Muscle of leg (tissue), 11 donors: ENCODE results near the gene SCTR. TPM values are rescaled to one million over a fixed set of nuclear protein-coding genes. Genes with fewer than 3 reads are reported as not detected.
A peak's percentile ranks its signal among the peaks of the same experiment; 100 is the strongest.

Experiments
- DNase-seq: peaks from one replicate; pipeline ENCODE4 v3.0.0; 2013
- H3K27ac ChIP-seq: one replicate; pipeline ENCODE4 v1.5.1; 2013; ENCODE audit warnings: mild to moderate bottlenecking, low read length, control low read depth
- H3K27me3 ChIP-seq: one replicate; pipeline ENCODE4 v1.6.1; 2013; ENCODE audit warnings: low read length; ENCODE audit not compliant: control insufficient read depth, insufficient read depth
- H3K36me3 ChIP-seq: one replicate; pipeline ENCODE4 v1.6.1; 2013; ENCODE audit warnings: low read length; ENCODE audit not compliant: control insufficient read depth, insufficient read depth
- H3K4me1 ChIP-seq: one replicate; pipeline ENCODE4 v1.6.1; 2013; ENCODE audit warnings: low read length; ENCODE audit not compliant: control insufficient read depth, insufficient read depth
- H3K4me3 ChIP-seq: one replicate; pipeline ENCODE4 v1.5.1; 2013; ENCODE audit warnings: low read length, control low read depth
- H3K9me3 ChIP-seq: replicated peaks from 2 replicates; pipeline ENCODE4 v1.6.1; 2013; ENCODE audit warnings: low read depth, low read length; ENCODE audit not compliant: control insufficient read depth
- WGBS: methylation state at CpG from one replicate; pipeline ENCODE4 v1.1.5; 2013; ENCODE audit warnings: missing lambda C conversion rate; ENCODE audit not compliant: insufficient coverage; 5-methylcytosine and 5-hydroxymethylcytosine counted together
- polyA plus RNA-seq, 8 donors: library from polyadenylated mRNA; unstranded; fragments of 120-200 nt; gene quantifications; one replicate each; pipeline versions ENCODE4 v1.2.1 to v1.2.3, GENCODE V29; 2013; ENCODE audit warnings: inconsistent platforms in 1 of 8, low replicate concordance in 1 of 8; ENCODE audit not compliant: insufficient read length in 8 of 8, insufficient read depth in 1 of 8
- total RNA-seq: library from RNA; stranded (reverse); fragments of 120-200 nt; gene quantifications from one replicate; pipeline ENCODE4 v1.2.4, GENCODE V29; 2013

SCTR gene
- total and polyA plus RNA-seq, 9 donors, result 0.32 to 5.0 (median 1.1) TPM; not detected in 2

DNA sequence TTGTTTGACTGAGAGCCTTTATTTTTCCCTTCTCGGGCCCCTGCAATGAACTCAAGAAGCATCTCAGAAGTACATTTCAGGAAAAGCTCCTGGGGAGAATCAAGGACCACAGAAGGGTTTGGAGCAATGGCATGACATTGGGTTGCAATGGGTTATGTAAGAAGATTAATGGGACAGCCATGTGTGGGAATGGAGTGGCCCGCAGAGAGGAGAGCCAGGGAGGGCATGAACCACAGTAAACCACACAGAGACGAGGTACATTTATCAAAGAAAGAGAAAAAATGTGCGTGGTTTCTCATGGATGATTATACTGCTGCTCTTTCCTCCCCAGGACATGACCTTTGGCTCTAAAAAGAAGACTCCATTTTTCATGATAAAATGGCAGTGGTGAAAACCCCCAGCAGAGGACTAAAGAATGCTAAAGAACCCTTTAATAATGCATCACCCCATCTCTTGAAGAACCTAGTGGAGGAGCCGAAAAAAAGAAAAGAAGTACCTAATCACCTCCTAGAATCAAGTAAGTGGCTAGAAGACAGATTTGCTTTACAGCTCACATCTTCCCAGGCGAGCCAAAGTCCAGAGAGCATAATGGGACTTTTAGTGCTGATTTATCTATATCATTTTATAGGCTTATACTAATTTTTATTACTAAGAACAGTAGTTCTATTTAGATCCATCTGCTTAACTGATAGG is 21.6 kb upstream of the SCTR start:
- WGBS, result 100% methylated on average over 1 of the region's 6 CpGs
- Histone ChIP-seq H3K36me3 (no peaks in the 10 kb centered on the region), H3K27me3 (peaks cover 7% of the 10 kb centered on the region), H3K4me1 (peaks cover 4% of the 10 kb centered on the region), H3K27ac (no peak overlapping the region), H3K9me3 (no peaks in the 10 kb centered on the region), H3K4me3 (no peak overlapping the region)
- no peak for DNase-seq

DNA sequence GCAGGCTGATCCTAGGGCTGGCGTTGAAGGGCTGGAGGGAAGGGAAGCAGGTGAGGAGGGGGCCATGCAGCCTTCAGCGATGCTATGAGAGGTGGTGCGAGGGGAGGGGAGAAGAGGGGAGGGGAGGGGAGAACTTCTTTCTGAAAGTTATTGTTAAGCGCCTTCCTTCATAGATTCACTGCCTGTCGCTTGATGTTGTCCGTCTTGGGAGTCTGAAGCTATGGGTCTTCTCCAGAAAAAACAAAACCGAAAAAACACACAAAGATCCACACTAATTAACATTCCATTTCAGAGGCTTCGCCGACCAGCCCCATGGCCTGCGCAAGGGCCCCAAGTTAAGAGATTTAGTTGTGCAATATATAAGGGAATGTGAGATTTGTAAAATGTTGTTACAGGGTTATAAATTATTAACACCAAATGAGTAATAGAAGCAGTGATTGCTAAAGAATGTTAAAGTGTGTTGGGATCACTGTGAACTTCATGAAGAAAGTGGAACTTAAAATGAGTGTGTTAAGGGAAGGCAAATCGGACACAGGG is 20.7 kb upstream of the SCTR start:
- Histone ChIP-seq H3K9me3 (no peaks in the 10 kb centered on the region), H3K4me1 (peaks cover 4% of the 10 kb centered on the region), H3K4me3 (peak overlapping the region; percentile 43), H3K27ac (no peak overlapping the region), H3K36me3 (no peaks in the 10 kb centered on the region), H3K27me3 (peaks cover 13% of the 10 kb centered on the region)
- WGBS, result 13% methylated on average over 1 of the region's 11 CpGs
- DNase-seq, result no peak

DNA sequence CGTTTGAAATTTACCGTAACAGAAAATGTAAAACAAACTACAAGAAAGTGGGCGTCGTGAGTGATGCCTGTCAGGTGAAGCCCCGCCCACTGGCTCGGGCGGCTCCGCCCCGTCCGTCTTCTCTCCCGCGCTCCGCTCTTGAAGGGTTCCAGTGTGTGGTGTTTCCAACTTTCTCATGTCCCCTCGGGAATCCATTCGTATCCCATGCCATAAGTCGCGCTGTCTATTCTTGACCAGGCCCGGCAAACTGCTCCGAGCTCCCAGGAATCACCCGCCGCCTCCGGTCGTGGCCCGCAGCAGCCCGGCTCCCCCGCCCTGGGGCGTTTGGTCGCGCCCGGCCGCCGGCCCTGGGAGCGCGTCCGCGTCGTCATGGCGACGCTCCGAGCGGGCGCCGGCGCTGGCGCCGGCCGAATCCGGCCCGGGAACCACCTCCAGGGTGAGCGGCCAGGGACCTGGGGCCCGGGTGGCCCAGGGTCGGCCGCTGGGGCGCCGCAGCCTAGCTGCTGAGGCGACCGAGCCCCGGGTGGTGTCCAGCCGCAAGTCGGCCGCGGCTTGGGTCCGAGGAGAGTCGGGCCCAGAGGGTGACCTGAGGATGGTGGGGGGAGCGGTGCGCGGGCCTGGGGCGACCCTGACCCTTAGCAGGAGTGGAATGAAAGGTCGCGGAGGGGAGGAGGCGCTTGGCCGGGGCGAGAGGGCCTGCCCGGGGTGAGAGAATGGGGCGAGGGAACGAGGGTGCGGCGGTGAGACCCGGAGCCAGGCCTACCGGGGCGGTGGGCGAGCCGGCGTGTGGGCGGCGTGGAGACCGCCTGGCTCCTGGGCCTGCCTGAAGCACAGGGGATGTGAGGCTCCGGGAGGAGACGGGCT is 20.0 kb upstream of the SCTR start, which contains the start of gene CFAP221:
Gene CFAP221, plus strand, starts transcription at position 375 of the 864 bp plus-strand sequence. CDS start 1,683 bp downstream, outside the sequence.
- WGBS, result under 1% methylated on average over 87 of the region's 89 CpGs

DNA sequence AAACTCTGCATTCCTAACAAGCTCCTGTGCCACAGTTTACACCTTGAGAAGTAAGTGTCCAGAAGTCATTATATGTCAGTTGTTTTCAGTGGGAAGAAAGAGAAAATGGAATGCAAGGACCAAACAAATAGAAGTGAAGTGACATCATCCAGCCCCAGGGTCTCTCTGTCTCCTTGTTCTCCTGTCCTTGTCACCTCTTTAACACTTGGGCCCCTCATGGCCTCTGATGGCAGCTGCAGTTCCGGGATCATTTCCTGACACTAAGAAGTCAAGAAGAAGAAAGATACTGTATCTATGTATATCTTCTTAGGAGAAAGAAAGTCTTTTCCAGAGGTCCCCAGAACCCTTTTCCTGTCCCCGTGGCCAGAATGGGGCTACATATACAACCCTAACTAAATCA is 17.2 kb upstream of the SCTR start:
- Histone ChIP-seq H3K4me1 (peaks cover 4% of the 10 kb centered on the region), H3K36me3 (no peaks in the 10 kb centered on the region), H3K27ac (no peak overlapping the region), H3K9me3 (no peaks in the 10 kb centered on the region), H3K4me3 (no peak overlapping the region), H3K27me3 (peaks cover 13% of the 10 kb centered on the region)
- no peak for DNase-seq
- no CpG with 5 or more reads among the region's 2 CpGs for WGBS

More for the DNA sequence above, 20.0 kb upstream of the SCTR start, which contains the start of gene CFAP221:
- peak within 1 kb of the TSS; percentile 54 for H3K4me3 ChIP-seq
- no peaks in the 10 kb centered on the region for H3K36me3 ChIP-seq
- H3K4me1 ChIP-seq, result peaks cover 4% of the 10 kb centered on the region
- no peak within 1 kb of the TSS for H3K27ac ChIP-seq
- H3K9me3 ChIP-seq, result no peaks in the 10 kb centered on the region
- peaks cover 13% of the 10 kb centered on the region for H3K27me3 ChIP-seq
- peak; percentile 69 for DNase-seq

DNA sequence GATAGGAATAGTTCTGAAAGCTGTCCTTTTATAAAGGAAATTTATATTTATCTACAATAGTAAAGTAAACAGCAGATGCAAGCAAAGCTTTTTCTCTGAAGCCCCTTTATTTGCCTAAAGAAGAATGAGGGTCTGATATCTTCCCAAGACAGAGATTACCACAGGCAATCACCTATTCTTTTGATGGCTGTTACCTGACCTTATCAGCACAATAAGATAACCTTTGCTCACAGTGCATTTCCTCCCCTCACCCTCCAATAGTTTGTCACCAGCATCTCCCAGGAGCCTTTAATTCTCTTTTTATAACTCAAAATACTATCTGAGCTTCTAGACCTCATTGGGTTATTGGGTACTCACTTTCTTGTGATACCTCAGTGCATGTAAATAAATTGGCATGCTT is 13.5 kb upstream of the SCTR start:
- Histone ChIP-seq H3K4me3 (no peak overlapping the region), H3K9me3 (peaks cover 4% of the 10 kb centered on the region), H3K27me3 (peaks cover 6% of the 10 kb centered on the region), H3K4me1 (no peaks in the 10 kb centered on the region), H3K36me3 (no peaks in the 10 kb centered on the region), H3K27ac (no peak overlapping the region)
- DNase-seq, result no peak

DNA sequence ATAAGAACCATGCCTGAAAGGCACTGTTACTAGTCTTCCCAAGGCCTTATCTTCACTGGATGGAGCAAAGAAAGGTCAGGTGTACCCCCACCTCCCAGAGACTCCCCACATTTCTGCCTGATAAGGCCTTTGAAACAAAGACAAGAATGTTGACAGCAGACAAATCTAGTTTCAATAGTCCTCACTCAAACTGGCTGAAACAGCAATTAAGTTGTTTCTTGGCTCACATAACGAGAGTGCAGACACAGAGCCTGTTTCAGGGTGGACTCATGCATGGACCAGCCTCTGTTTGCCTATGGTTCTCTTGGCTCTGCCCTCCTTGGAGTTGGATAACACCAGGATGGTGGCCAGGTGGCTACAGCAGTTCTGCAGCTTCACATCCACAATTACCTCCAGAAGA is 12.4 kb upstream of the SCTR start:
- Histone ChIP-seq H3K27me3 (peaks cover 6% of the 10 kb centered on the region), H3K9me3 (peaks cover 4% of the 10 kb centered on the region), H3K36me3 (no peaks in the 10 kb centered on the region), H3K27ac (no peak overlapping the region), H3K4me1 (no peaks in the 10 kb centered on the region), H3K4me3 (no peak overlapping the region)
- DNase-seq, result no peak
- WGBS, result no CpG with 5 or more reads among the region's 1 CpG

DNA sequence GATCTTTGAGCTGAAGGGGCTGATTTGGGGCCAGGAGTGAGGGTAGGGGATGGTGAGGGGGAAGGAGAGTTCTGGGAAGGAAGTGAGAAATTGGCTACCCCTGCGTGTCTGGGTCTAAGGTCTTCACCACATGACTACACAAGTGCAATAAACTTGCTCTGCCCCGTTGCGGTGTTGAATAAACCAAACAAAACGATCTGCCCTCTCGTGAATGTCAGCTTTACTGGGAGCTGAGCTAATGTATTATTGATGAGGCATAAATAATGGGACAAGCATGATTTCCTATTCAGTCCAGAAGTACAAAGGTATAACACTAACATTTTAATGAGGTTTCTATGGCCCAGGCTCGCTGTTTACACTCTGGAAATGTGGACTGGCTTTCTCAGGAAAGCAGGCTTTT is 11.9 kb upstream of the SCTR start:
- no peaks in the 10 kb centered on the region for H3K4me1 ChIP-seq
- H3K9me3 ChIP-seq, result peaks cover 4% of the 10 kb centered on the region
- no peaks in the 10 kb centered on the region for H3K36me3 ChIP-seq
- no peak overlapping the region for H3K27ac ChIP-seq
- DNase-seq, result no peak
- peaks cover 6% of the 10 kb centered on the region for H3K27me3 ChIP-seq
- H3K4me3 ChIP-seq, result no peak overlapping the region
- WGBS, result no CpG with 5 or more reads among the region's 6 CpGs

DNA sequence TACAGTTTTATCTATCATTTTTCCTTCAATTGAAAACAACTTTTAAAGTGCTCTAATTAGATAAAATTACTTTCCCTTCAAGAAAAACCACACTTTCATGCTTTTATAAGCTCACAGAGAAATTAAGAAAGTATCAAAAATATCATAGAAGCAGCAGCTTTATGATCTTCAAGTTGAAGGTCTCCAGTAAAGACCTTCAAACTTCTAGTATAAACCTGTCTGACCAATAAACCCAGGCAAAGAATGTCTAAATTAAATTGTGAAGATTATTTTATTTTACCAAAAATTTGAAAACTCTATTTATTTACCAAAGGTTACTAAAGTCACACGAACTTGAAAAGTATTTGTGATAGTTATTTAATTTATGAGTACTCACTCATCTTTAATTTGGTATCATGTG is 9.3 kb upstream of the SCTR start:
- Histone ChIP-seq H3K9me3 (peaks cover 4% of the 10 kb centered on the region), H3K4me3 (no peak overlapping the region), H3K27me3 (no peaks in the 10 kb centered on the region), H3K27ac (no peak overlapping the region), H3K4me1 (no peaks in the 10 kb centered on the region), H3K36me3 (no peaks in the 10 kb centered on the region)
- WGBS, result no CpG with 5 or more reads among the region's 1 CpG
- DNase-seq, result no peak

DNA sequence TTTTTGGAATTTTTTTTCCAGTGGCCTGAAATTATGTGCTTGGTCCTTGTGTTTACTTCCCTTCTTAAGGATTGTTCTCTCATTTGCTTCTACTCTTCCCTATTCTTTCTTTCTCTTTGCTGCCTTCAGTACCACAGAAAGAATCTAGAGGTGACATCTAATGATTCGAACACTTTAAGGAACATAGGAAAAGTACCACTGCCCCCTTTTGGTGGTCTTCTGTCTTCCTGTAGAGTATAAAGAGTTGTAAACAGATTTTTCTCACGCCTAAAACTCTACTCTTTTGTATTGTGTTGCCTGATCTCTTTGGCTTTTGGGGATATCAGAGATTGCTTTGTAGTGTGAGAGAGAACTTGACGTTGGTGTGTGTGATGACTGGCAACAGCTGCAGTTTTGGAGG is 7.0 kb upstream of the SCTR start:
- H3K27me3 ChIP-seq, result peaks cover 6% of the 10 kb centered on the region
- no peaks in the 10 kb centered on the region for H3K4me1 ChIP-seq
- DNase-seq, result peak; percentile 16
- H3K27ac ChIP-seq, result no peak overlapping the region
- H3K9me3 ChIP-seq, result peaks cover 4% of the 10 kb centered on the region
- H3K4me3 ChIP-seq, result no peak overlapping the region
- WGBS, result no CpG with 5 or more reads among the region's 3 CpGs
- H3K36me3 ChIP-seq, result no peaks in the 10 kb centered on the region

DNA sequence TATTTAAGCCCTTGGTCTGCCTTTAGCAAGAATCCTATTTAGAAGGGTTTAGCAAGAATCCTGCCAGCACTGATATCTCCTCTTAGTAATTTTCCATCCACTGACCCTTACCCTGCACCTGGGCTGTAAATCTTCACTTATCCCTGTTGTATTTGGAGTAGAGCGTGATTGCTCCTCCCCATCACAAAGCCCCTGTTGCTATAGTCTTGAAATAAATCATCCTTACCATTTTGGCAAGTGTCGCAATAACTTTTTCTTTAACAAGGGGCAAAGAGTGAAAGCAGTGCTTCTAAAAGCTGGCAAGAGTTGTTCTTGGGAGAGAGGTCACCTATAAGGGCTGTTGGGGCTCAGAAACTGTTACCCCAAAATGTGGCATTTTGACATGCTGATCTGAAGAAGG is 3.7 kb upstream of the SCTR start:
- peaks cover 35% of the 10 kb centered on the region for H3K27me3 ChIP-seq
- H3K9me3 ChIP-seq, result peaks cover under 1% of the 10 kb centered on the region
- H3K4me3 ChIP-seq, result no peak overlapping the region
- no peak overlapping the region for H3K27ac ChIP-seq
- no CpG with 5 or more reads among the region's 2 CpGs for WGBS
- H3K4me1 ChIP-seq, result no peaks in the 10 kb centered on the region
- no peaks in the 10 kb centered on the region for H3K36me3 ChIP-seq
- DNase-seq, result no peak
